ENCODE results near the gene IGDCC3.

DNA sequence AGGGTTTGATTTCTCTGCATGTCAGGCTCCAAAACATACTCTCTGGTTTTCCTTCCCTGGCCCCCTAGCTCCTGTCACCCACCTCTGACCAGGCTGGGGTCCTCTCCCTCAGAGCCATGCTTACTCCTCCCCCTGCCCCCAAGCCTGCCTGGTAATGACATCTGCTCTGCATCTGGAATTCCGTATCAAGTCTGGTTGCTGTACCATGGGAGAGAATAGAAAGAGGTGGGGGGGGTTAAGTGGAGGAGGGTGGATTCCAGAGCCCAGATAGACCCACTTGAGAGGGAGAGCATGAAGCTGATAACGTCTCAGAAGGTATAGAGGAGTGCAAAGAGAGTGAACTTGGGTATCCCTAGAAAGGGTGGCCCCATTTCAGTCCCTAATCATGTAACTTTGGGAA is 40.8 kb upstream of the IGDCC3 start:
- no peak for TF ChIP-seq POLR2A (IDR thresholded peaks at IDR 0.05; ENCODE audit: extremely low read depth, insufficient read length)
- TF ChIP-seq, protein P1, sequence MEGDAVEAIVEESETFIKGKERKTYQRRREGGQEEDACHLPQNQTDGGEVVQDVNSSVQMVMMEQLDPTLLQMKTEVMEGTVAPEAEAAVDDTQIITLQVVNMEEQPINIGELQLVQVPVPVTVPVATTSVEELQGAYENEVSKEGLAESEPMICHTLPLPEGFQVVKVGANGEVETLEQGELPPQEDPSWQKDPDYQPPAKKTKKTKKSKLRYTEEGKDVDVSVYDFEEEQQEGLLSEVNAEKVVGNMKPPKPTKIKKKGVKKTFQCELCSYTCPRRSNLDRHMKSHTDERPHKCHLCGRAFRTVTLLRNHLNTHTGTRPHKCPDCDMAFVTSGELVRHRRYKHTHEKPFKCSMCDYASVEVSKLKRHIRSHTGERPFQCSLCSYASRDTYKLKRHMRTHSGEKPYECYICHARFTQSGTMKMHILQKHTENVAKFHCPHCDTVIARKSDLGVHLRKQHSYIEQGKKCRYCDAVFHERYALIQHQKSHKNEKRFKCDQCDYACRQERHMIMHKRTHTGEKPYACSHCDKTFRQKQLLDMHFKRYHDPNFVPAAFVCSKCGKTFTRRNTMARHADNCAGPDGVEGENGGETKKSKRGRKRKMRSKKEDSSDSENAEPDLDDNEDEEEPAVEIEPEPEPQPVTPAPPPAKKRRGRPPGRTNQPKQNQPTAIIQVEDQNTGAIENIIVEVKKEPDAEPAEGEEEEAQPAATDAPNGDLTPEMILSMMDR (IDR thresholded peaks at IDR 0.05; ENCODE audit: low read depth, low read length), result no peak
- no peak for TF ChIP-seq MYC (IDR thresholded peaks at IDR 0.05; ENCODE audit: low read depth, low read length)
- TF ChIP-seq, protein P2, sequence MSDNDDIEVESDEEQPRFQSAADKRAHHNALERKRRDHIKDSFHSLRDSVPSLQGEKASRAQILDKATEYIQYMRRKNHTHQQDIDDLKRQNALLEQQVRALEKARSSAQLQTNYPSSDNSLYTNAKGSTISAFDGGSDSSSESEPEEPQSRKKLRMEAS (IDR thresholded peaks at IDR 0.05; ENCODE audit: low read depth, low read length), result no peak

Measured in NB4 (cell line).